Trophoblast cell (in vitro differentiated cells and primary cell): Measurements from ENCODE around the gene NOXRED1. TPM values are rescaled to one million over a fixed set of nuclear protein-coding genes. Genes with fewer than 3 reads are reported as not detected.

Experiments used
- DNase-seq, 2 donors: peaks; one replicate each; pipeline ENCODE4 v3.0.0-alpha.2; 2016
- H2AFZ ChIP-seq: 2 replicates; pipeline ENCODE4 v1.6.1; 2013; ENCODE audit warnings: low read length, moderate library complexity, mild to moderate bottlenecking; ENCODE audit not compliant: insufficient read depth, poor library complexity
- H2AK5ac ChIP-seq: 2 replicates; pipeline ENCODE4 v1.6.1; 2013; ENCODE audit warnings: mild to moderate bottlenecking, low read length
- H2BK120ac ChIP-seq: 2 replicates; pipeline ENCODE4 v1.6.1; 2013; ENCODE audit warnings: low read length, mild to moderate bottlenecking, moderate library complexity; ENCODE audit not compliant: insufficient read depth, poor library complexity
- H2BK12ac ChIP-seq: 2 replicates; pipeline ENCODE4 v1.6.1; 2013; ENCODE audit warnings: mild to moderate bottlenecking, low read length, moderate library complexity
- H2BK5ac ChIP-seq: 2 replicates; pipeline ENCODE4 v1.6.1; 2013; ENCODE audit warnings: low read length, low read depth, moderate library complexity, mild to moderate bottlenecking; ENCODE audit not compliant: poor library complexity
- H3K14ac ChIP-seq: 2 replicates; pipeline ENCODE4 v1.6.1; 2013; ENCODE audit warnings: mild to moderate bottlenecking, low read length
- H3K18ac ChIP-seq: 2 replicates; pipeline ENCODE4 v1.6.1; 2013; ENCODE audit warnings: mild to moderate bottlenecking, low read length
- H3K23ac ChIP-seq: 2 replicates; pipeline ENCODE4 v1.6.1; 2013; ENCODE audit warnings: low read length
- H3K27ac ChIP-seq: 2 replicates; pipeline ENCODE4 v1.5.1; 2013; ENCODE audit warnings: low read depth, mild to moderate bottlenecking, inconsistent platforms, low read length, moderate library complexity
- H3K27me3 ChIP-seq: 2 replicates; pipeline ENCODE4 v1.6.1; 2013; ENCODE audit warnings: inconsistent platforms, mild to moderate bottlenecking, low read length, moderate library complexity; ENCODE audit not compliant: insufficient read depth
- H3K36me3 ChIP-seq, 2 experiments: 1 replicate in 1 of 2; 2 replicates in 1 of 2; pipeline ENCODE4 v1.6.1; 2013; ENCODE audit warnings: low read length in 2 of 2, mild to moderate bottlenecking in 2 of 2, moderate library complexity in 1 of 2; ENCODE audit not compliant: insufficient read depth in 2 of 2, control insufficient read depth in 1 of 2
- H3K4ac ChIP-seq: 2 replicates; pipeline ENCODE4 v1.6.1; 2013; ENCODE audit warnings: low read depth, mild to moderate bottlenecking, low read length, moderate library complexity
- H3K4me1 ChIP-seq, 2 experiments: 1 replicate in 1 of 2; 2 replicates in 1 of 2; pipeline ENCODE4 v1.6.1; 2013; ENCODE audit warnings: low read length in 2 of 2, mild to moderate bottlenecking in 2 of 2, moderate library complexity in 1 of 2; ENCODE audit not compliant: insufficient read depth in 2 of 2, control insufficient read depth in 1 of 2
- H3K4me2 ChIP-seq: 2 replicates; pipeline ENCODE4 v1.6.1; 2013; ENCODE audit warnings: inconsistent platforms, mild to moderate bottlenecking, low read length, moderate library complexity
- H3K4me3 ChIP-seq: 2 replicates; pipeline ENCODE4 v1.5.1; 2013; ENCODE audit warnings: mild to moderate bottlenecking, low read depth, low read length, inconsistent platforms
- H3K79me1 ChIP-seq: one replicate; pipeline ENCODE4 v1.6.1; 2013; ENCODE audit warnings: low read length
- H3K79me2 ChIP-seq: 2 replicates; pipeline ENCODE4 v1.6.1; 2013; ENCODE audit warnings: low read length, mild to moderate bottlenecking; ENCODE audit not compliant: control insufficient read depth, insufficient read depth, poor library complexity
- H3K9ac ChIP-seq: 2 replicates; pipeline ENCODE4 v1.6.1; 2013; ENCODE audit warnings: mild to moderate bottlenecking, low read length
- H3K9me3 ChIP-seq: 2 replicates; pipeline ENCODE4 v1.6.1; 2013; ENCODE audit warnings: low read depth, mild to moderate bottlenecking, control low read depth, inconsistent platforms, low read length; ENCODE audit not compliant: insufficient read depth
- H4K12ac ChIP-seq: 2 replicates; pipeline ENCODE4 v1.6.1; 2013; ENCODE audit warnings: low read depth, mild to moderate bottlenecking, low read length, moderate library complexity
- H4K8ac ChIP-seq: 2 replicates; pipeline ENCODE4 v1.6.1; 2013; ENCODE audit warnings: low read depth, mild to moderate bottlenecking, low read length, moderate library complexity
- H4K91ac ChIP-seq: one replicate; pipeline ENCODE4 v1.6.1; 2013; ENCODE audit warnings: low read depth, mild to moderate bottlenecking, low read length, moderate library complexity
- WGBS: extraction: QIAGEN DNeasy Blood & Tissue Kit; methylation state at CpG from one replicate; pipeline ENCODE4 v1.1.7; 2013; ENCODE audit warnings: missing lambda C conversion rate; ENCODE audit not compliant: insufficient read length, insufficient coverage; ENCODE audit errors: extremely low coverage; 5-methylcytosine and 5-hydroxymethylcytosine counted together
- polyA plus RNA-seq: library from polyadenylated mRNA; stranded (reverse); fragments of 200-250 nt; gene quantifications from 2 replicates; pipeline ENCODE4 v1.2.3, GENCODE V29; 2013

Gene NOXRED1, protein sequence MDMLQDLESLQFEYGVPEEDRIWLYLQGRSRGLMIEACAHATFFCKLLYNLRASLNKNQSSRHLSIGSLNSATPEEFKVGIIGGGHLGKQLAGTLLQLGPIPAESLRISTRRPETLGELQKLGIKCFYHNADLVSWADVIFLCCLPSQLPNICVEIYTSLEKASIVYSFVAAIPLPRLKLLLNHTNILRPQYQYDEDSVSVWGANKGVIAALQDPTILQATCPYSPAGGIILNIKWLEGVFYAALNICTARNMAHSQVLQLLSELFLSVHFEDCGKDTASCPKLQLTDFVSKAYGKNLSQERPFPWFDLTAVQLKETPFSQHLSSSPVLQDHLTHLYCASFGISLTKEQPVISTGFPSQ
- polyA plus RNA-seq, result 0.15 and 0.22 TPM in 2 replicates

DNA sequence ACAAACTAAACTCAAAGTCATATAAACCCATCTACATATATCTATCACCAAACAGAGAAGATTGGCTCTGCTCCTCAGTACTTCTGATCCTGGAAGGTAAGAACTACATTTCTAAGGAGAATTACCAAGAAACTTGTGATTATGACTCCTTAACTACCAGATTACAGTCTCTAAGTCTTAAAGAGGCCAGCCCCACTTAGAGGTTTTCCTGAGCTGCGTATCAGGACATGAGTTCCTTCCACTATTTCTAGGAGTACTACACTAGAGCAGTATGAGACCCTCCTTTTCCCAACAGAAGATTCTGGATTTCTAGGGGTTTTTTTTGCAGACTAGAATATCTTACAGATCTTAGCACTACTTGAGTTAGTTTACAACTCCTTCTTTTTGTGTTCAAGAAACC, at the start of gene NOXRED1:
NOXRED1 (minus strand) TSS at position 101 of the 400 bp plus-strand sequence. CDS start 634 bp downstream, outside the sequence.
- Histone ChIP-seq H2BK5ac (no peak within 1 kb of the TSS), H3K18ac (no peak within 1 kb of the TSS), H3K4me3 (no peak within 1 kb of the TSS), H3K4me2 (no peak within 1 kb of the TSS), H3K79me1 (no peaks in the 10 kb centered on the region), H3K27ac (no peak within 1 kb of the TSS), H3K23ac (no peak within 1 kb of the TSS), H2AFZ (no peak within 1 kb of the TSS), H4K91ac (no peak within 1 kb of the TSS), H3K9me3 (peaks cover 2% of the 10 kb centered on the region), H3K14ac (no peak within 1 kb of the TSS), H3K36me3 (peaks cover 20 to 33% of the 10 kb centered on the region in 2 experiments), H2BK12ac (no peak within 1 kb of the TSS), H3K79me2 (no peaks in the 10 kb centered on the region), H3K9ac (no peak within 1 kb of the TSS), H4K8ac (no peak within 1 kb of the TSS), H2AK5ac (no peak within 1 kb of the TSS), H2BK120ac (no peak within 1 kb of the TSS), H3K27me3 (no peaks in the 10 kb centered on the region), H3K4ac (no peak within 1 kb of the TSS), H4K12ac (no peak within 1 kb of the TSS), H3K4me1 (no peaks in the 10 kb centered on the region)
- WGBS, result no CpG with 5 or more reads among the region's 1 CpG
- DNase-seq, result no peak

DNA sequence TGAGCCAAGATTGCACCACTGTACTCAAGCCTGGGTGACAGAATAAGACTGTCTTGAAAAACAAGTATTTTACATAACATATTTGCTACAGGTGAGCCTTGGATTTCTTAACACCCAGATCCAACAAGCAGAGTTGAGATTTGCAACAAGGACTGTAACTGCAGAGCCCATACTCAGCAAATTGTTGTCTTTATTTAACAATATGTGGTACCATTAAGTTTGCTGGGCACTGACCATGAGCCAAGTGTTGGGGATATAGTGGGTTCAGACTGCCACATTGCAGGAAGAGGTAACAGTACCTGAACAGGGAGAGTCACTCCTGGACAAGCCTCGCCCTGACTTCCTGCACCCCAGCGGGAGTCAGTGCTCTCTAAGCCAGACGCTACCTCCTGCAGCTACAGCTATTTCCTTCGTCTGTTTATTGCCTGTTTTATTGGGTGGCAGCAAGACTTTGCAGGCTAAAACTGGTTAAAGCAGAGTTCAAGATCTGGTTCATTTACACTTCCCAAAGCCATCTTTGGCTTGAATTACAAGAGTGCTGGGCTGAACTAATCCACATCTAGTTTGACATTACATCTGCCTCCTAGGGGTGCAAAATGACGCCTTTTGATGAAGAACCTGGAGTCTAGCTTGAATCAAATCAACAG, 47.0 kb upstream of the NOXRED1 start:
- Histone ChIP-seq H2AFZ (no peak overlapping the region), H3K79me1 (no peaks in the 10 kb centered on the region), H3K4me2 (no peak overlapping the region), H3K4me3 (no peak overlapping the region), H4K12ac (no peak overlapping the region), H3K9ac (no peak overlapping the region), H2BK12ac (no peak overlapping the region), H3K27me3 (no peaks in the 10 kb centered on the region), H2BK120ac (no peak overlapping the region), H3K9me3 (no peaks in the 10 kb centered on the region), H3K27ac (no peak overlapping the region), H3K4me1 (no peaks in the 10 kb centered on the region), H3K4ac (no peak overlapping the region), H3K79me2 (no peaks in the 10 kb centered on the region), H4K91ac (no peak overlapping the region), H3K18ac (no peak overlapping the region), H4K8ac (no peak overlapping the region), H2BK5ac (no peak overlapping the region), H3K36me3 (peaks cover 22 to 34% of the 10 kb centered on the region in 2 experiments), H3K23ac (no peak overlapping the region), H3K14ac (no peak overlapping the region), H2AK5ac (no peak overlapping the region)
- WGBS, result no CpG with 5 or more reads among the region's 5 CpGs
- DNase-seq, result peak in 1 of 2 donors; percentile 67

DNA sequence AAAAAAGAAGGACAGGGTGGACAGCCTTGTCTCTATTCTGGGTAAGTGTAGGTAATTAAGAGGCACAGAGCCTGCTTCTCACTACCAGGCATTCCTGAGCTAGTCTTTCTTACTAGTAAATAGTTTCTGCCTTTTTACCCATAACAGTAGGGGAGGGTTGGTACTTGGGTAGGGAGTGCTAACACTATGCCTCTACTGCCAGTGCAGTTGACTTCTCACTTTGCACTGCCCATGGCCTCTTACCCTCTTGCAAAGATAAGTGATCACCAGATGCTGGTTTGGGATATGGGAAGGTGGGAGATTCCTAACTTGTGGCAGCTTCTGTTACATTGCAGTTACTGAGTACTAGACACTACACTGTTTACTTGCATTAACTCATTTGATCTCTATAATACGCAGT, 46.2 kb upstream of the NOXRED1 start:
- H4K8ac ChIP-seq, result no peak overlapping the region
- H4K91ac ChIP-seq, result no peak overlapping the region
- H3K9me3 ChIP-seq, result no peaks in the 10 kb centered on the region
- H2AK5ac ChIP-seq, result no peak overlapping the region
- no peak overlapping the region for H3K4ac ChIP-seq
- DNase-seq, result peak in 1 of 2 donors; percentile 61
- no peaks in the 10 kb centered on the region for H3K4me1 ChIP-seq
- no peak overlapping the region for H3K9ac ChIP-seq
- H3K18ac ChIP-seq, result no peak overlapping the region
- no peak overlapping the region for H3K27ac ChIP-seq
- no peaks in the 10 kb centered on the region for H3K79me2 ChIP-seq
- no peak overlapping the region for H3K14ac ChIP-seq
- no peak overlapping the region for H3K4me2 ChIP-seq
- no peak overlapping the region for H3K4me3 ChIP-seq
- no CpG with 5 or more reads among the region's 1 CpG for WGBS
- no peak overlapping the region for H4K12ac ChIP-seq
- H3K79me1 ChIP-seq, result no peaks in the 10 kb centered on the region
- H2AFZ ChIP-seq, result no peak overlapping the region
- H3K23ac ChIP-seq, result no peak overlapping the region
- no peaks in the 10 kb centered on the region for H3K27me3 ChIP-seq
- peaks cover 24 to 36% of the 10 kb centered on the region in 2 experiments for H3K36me3 ChIP-seq
- no peak overlapping the region for H2BK120ac ChIP-seq
- no peak overlapping the region for H2BK12ac ChIP-seq
- no peak overlapping the region for H2BK5ac ChIP-seq

DNA sequence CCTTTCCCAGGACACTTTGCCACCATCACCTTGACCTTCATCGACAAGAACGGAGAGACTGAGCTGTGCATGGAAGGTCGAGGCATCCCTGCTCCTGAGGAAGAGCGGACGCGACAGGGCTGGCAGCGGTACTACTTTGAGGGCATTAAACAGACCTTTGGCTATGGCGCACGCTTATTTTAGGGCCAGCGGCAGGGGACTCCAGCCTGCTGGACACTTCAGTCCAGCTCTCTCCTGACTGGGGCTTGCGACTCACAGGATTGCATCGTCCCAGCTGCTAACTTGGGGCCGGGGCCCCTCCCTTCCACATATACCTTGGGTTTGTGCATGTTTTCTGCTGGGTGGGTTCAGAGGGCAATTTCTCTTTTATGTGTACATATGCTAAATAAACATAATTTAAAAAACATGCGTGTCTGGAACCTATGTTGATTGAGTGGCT, 45.8 kb upstream of the NOXRED1 start:
- no peaks in the 10 kb centered on the region for H3K79me2 ChIP-seq
- no peak overlapping the region for H3K14ac ChIP-seq
- peaks cover 25 to 40% of the 10 kb centered on the region in 2 experiments for H3K36me3 ChIP-seq
- no peaks in the 10 kb centered on the region for H3K9me3 ChIP-seq
- no peak overlapping the region for H4K8ac ChIP-seq
- no CpG with 5 or more reads among the region's 14 CpGs for WGBS
- no peak overlapping the region for H3K27ac ChIP-seq
- no peaks in the 10 kb centered on the region for H3K79me1 ChIP-seq
- H3K4me3 ChIP-seq, result peak overlapping the region; percentile 15
- no peaks in the 10 kb centered on the region for H3K27me3 ChIP-seq
- no peak overlapping the region for H2AK5ac ChIP-seq
- H3K23ac ChIP-seq, result no peak overlapping the region
- no peak overlapping the region for H3K4ac ChIP-seq
- peak; percentile 35 to 63 for DNase-seq
- H3K4me2 ChIP-seq, result no peak overlapping the region
- no peak overlapping the region for H2BK12ac ChIP-seq
- no peak overlapping the region for H4K12ac ChIP-seq
- no peak overlapping the region for H2BK120ac ChIP-seq
- no peaks in the 10 kb centered on the region for H3K4me1 ChIP-seq
- H3K18ac ChIP-seq, result no peak overlapping the region
- H2BK5ac ChIP-seq, result no peak overlapping the region
- no peak overlapping the region for H2AFZ ChIP-seq
- no peak overlapping the region for H3K9ac ChIP-seq
- no peak overlapping the region for H4K91ac ChIP-seq
